Kidney (tissue), 14 donors: ENCODE data around the gene COL26A1. TPM values are rescaled to one million over a fixed set of nuclear protein-coding genes. Genes with fewer than 3 reads are reported as not detected.

Source experiments
- DNase-seq, 5 donors: peaks; one replicate each; pipeline ENCODE4 v3.0.0-alpha.2; 2013 to 2020
- FAIRE-seq: peaks from 2 replicates; lab custom pipeline; 2012; peaks lifted over from hg19 to GRCh38; lab: Jason Lieb, UNC
- H3K27ac ChIP-seq, 2 donors: one replicate each; pipeline ENCODE4 v1.7.0; 2013; ENCODE audit warnings: low read depth in 2 of 2, low read length in 2 of 2, inconsistent platforms in 1 of 2
- H3K27me3 ChIP-seq: one replicate; pipeline ENCODE4 v1.7.1; 2013; ENCODE audit warnings: low read length, inconsistent platforms; ENCODE audit not compliant: control insufficient read depth, insufficient read depth
- H3K36me3 ChIP-seq, 3 donors: one replicate each; pipeline versions ENCODE4 v1.7.0 to v1.7.1; 2013; ENCODE audit warnings: low read length in 3 of 3, control low read depth in 1 of 3, inconsistent platforms in 1 of 3; ENCODE audit not compliant: insufficient read depth in 3 of 3, control insufficient read depth in 2 of 3
- H3K4me1 ChIP-seq, 3 donors: one replicate each; pipeline versions ENCODE4 v1.7.0 to v1.7.1; 2013; ENCODE audit warnings: low read length in 3 of 3, inconsistent platforms in 1 of 3, low read depth in 1 of 3; ENCODE audit not compliant: control insufficient read depth in 2 of 3, insufficient read depth in 2 of 3
- H3K4me3 ChIP-seq, 3 donors: one replicate each; pipeline versions ENCODE4 v1.7.0 to v1.8.1; 2013; ENCODE audit warnings: low read length in 3 of 3, control low read depth in 1 of 3, inconsistent platforms in 1 of 3
- H3K9ac ChIP-seq, 3 donors: one replicate each; pipeline versions ENCODE4 v1.7.0 to v1.7.1; 2013; ENCODE audit warnings: low read length in 3 of 3, control low read depth in 1 of 3, inconsistent platforms in 1 of 3
- H3K9me3 ChIP-seq, 3 donors: one replicate each; pipeline versions ENCODE4 v1.7.0 to v1.7.1; 2013; ENCODE audit warnings: low read length in 3 of 3, control low read depth in 1 of 3, inconsistent platforms in 1 of 3; ENCODE audit not compliant: control insufficient read depth in 2 of 3, insufficient read depth in 1 of 3
- intact Hi-C: fragments of 100-400 bp; cut with DNase I; formaldehyde crosslinking; loops from one replicate; pipeline ENCODE4 v1.11.1; 2022
- polyA plus RNA-seq: library from polyadenylated mRNA; stranded (reverse); fragments of 350-450 nt; fragmentation: Illumina TruSeq; extraction: RNeasy Lipid Tissue Mini Kit (QIAGEN cat#74804); gene quantifications from one replicate; pipeline ENCODE4 v1.2.3, GENCODE V29; 2014; ENCODE audit warnings: low read depth, low replicate concordance; ENCODE audit not compliant: insufficient read depth
- total RNA-seq: library from RNA; stranded (reverse); fragmentation: NEBNext Ultra II Directional; extraction: Animal tissue kit (Norgen Biotek cat#: 25700); gene quantifications from one replicate; pipeline ENCODE4 v1.2.1, GENCODE V29; 2021
- TF ChIP-seq, protein P1 (sequence below): IDR thresholded peaks from 3 replicates; pipeline ENCODE4 v1.5.1; 2012; ENCODE audit warnings: mild to moderate bottlenecking, moderate library complexity, borderline replicate concordance; ENCODE audit not compliant: insufficient read depth; ENCODE audit errors: extremely low read depth
- donor health status: control.
- donor health status: control.
- donor health status: control.
- donor health status: control.
- donor health status: control.
- donor health status: DM: yes; HTN: yes; CAD: no.
- donor health status: Normal renal cell carcinoma (clear cell type).

COL26A1 gene
- total and polyA plus RNA-seq, 2 donors from 2014 or later = 1.2 to 3.5 TPM

DNA sequence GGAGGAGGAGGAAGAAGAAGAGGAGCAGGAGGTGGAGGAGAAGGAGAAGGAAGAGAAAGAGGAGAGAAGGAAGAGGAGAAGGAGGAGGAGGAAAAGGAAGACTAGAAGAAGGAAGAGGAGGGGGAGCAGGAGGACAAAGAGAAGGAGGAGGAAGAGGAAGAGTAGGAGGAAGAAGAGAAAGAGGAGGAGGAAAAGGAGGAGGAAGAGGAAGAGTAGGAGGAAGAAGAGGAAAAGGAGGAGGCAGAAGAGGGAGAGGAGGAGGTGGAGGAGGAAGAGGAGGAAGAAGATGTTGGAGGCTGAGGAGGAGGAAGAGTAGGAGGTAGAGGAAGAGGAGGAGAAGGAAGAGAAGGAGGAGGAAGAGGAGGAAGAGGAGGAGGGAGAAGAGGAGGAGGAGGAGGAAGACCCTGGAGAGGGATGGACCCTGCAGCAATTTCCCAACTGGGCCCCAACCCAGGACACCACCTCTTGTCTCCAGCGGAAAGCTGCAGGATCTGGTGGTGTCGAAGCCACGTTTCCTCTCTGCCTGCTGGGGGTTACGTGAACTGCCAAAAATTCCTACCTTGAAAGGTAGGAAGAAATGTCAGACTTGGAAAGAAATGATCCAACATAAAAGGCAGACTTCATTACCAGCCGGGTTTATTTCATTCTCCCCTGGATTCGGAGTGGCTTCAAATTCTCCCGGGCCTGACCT is 38.9 kb downstream of the COL26A1 start:
- no peak overlapping the region for H3K4me3 ChIP-seq
- TF ChIP-seq, protein P1, sequence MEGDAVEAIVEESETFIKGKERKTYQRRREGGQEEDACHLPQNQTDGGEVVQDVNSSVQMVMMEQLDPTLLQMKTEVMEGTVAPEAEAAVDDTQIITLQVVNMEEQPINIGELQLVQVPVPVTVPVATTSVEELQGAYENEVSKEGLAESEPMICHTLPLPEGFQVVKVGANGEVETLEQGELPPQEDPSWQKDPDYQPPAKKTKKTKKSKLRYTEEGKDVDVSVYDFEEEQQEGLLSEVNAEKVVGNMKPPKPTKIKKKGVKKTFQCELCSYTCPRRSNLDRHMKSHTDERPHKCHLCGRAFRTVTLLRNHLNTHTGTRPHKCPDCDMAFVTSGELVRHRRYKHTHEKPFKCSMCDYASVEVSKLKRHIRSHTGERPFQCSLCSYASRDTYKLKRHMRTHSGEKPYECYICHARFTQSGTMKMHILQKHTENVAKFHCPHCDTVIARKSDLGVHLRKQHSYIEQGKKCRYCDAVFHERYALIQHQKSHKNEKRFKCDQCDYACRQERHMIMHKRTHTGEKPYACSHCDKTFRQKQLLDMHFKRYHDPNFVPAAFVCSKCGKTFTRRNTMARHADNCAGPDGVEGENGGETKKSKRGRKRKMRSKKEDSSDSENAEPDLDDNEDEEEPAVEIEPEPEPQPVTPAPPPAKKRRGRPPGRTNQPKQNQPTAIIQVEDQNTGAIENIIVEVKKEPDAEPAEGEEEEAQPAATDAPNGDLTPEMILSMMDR = no peak
- intact Hi-C loops = no loop called here
- no peaks in the 10 kb centered on the region for H3K9me3 ChIP-seq
- H3K36me3 ChIP-seq = no peaks in the 10 kb centered on the region
- no peak overlapping the region for H3K9ac ChIP-seq
- no peaks in the 10 kb centered on the region for H3K4me1 ChIP-seq
- no peak for DNase-seq
- no peak overlapping the region for H3K27ac ChIP-seq
- FAIRE-seq = no peak
- no peaks in the 10 kb centered on the region for H3K27me3 ChIP-seq

DNA sequence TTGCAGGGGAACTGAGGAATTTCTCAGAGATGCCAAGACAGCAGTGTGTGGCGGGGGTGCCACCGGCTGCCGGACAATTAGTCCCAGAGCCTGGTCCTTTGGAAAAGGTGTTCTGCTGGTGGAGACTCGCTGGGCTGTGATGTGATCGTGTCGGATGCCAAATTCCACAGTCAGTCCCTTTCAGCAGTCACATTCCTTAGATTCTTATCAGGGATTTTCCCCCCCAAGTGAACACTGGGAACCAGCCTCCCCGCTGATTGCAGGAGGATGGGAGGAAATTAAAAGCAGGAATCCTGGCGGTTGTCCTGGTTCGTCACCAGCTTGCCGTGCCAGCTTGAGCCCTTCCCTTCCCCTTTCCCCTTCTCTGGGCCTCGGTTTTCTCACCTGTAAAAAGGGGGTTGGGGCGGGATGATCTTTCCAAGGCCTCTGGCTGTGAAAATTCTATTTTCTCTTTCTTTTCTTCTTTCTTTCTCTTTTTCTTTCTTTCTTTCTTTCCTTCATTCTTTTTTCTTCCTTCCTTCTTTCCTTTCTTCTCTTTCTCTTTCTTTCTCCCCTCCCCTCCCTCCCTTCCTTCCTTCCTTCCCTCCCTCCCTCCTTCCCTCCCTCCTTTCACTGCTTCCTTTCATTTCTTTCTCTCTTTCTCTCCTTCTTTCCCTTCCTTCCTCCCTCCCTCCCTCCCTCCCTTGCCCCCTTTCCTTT is 39.6 kb downstream of the COL26A1 start:
- H3K27ac ChIP-seq = no peak overlapping the region
- H3K27me3 ChIP-seq = no peaks in the 10 kb centered on the region
- H3K9ac ChIP-seq = no peak overlapping the region
- no peak overlapping the region for H3K4me3 ChIP-seq
- DNase-seq = peak; percentile 73 to 90 (median 82)
- no peaks in the 10 kb centered on the region for H3K9me3 ChIP-seq
- no peak for FAIRE-seq
- TF ChIP-seq, protein P1 = no peak
- H3K4me1 ChIP-seq = no peaks in the 10 kb centered on the region
- no peaks in the 10 kb centered on the region for H3K36me3 ChIP-seq
- intact Hi-C loops = no loop called here

DNA sequence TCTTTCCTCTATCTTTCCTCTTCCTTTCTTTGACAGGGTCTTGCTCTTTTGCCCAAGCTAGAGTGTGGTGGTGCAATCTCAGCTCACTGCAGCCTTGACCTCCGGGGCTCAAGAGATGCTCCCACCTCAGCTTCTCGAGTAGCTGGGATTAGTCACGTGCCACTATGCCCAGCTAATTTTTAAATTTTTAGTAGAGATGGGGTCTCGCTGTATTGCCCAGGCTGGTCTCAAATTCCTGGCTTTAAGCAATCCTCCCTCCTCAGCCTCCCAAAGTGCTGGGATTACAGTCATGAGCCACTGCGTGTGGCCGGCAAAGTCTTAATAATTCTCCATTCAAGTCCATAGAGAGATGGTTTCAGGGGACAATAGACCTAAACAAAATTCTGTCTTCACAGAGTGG is 40.2 kb downstream of the COL26A1 start:
- TF ChIP-seq, protein P1 = no peak
- Histone ChIP-seq H3K27me3 (no peaks in the 10 kb centered on the region), H3K27ac (no peak overlapping the region), H3K9ac (no peak overlapping the region), H3K36me3 (no peaks in the 10 kb centered on the region), H3K4me3 (no peak overlapping the region), H3K4me1 (no peaks in the 10 kb centered on the region), H3K9me3 (no peaks in the 10 kb centered on the region)
- DNase-seq (no peak), FAIRE-seq (no peak)
- intact Hi-C loops = no loop called here
